MM.1S (cell line): Measurements from ENCODE around the gene WFDC6.

Experiments used
- CTCF ChIP-seq: fragments of 300-600 bp; sonication (generic); IDR thresholded peaks from 2 replicates; pipeline ENCODE4 v1.5.1; 2016; ENCODE audit warnings: antibody characterized with exemption, low read length, mixed read lengths
- EZH2 ChIP-seq: fragments of 300-600 bp; sonication (generic); optimal IDR thresholded peaks from 2 replicates; pipeline ENCODE3; 2017; ENCODE audit warnings: low read depth, mild to moderate bottlenecking, antibody characterized with exemption, low read length, mixed read lengths
- EZH2phosphoT487 ChIP-seq: fragments of 300-600 bp; sonication (generic); IDR thresholded peaks from 2 replicates; pipeline ENCODE4 v1.6.1; 2018; ENCODE audit warnings: antibody characterized with exemption, low read length

GRCh38 chr20:45583502-45583901 lies 44.2 kb upstream of the WFDC6 start:
- no peak for TF ChIP-seq EZH2
- no peak for TF ChIP-seq CTCF
- no peak for TF ChIP-seq EZH2phosphoT487
